Activated effector memory CD4-positive, alpha-beta T cell treated with anti-CD3 and anti-CD28 coated beads, Interleukin-2, amount 50 U/mL, for 16 hours (primary cell): Measurements from ENCODE around the gene DOCK1.
"Not testable (repeated sequence)": the region's sequence is repeated elsewhere in the genome, so short reads cannot be mapped to it uniquely, and the experiment has no call there.

Experiments
- DNase-seq: peaks from one replicate; pipeline ENCODE4 v3.0.0-alpha.2; 2020

The DOCK1 gene

DNA sequence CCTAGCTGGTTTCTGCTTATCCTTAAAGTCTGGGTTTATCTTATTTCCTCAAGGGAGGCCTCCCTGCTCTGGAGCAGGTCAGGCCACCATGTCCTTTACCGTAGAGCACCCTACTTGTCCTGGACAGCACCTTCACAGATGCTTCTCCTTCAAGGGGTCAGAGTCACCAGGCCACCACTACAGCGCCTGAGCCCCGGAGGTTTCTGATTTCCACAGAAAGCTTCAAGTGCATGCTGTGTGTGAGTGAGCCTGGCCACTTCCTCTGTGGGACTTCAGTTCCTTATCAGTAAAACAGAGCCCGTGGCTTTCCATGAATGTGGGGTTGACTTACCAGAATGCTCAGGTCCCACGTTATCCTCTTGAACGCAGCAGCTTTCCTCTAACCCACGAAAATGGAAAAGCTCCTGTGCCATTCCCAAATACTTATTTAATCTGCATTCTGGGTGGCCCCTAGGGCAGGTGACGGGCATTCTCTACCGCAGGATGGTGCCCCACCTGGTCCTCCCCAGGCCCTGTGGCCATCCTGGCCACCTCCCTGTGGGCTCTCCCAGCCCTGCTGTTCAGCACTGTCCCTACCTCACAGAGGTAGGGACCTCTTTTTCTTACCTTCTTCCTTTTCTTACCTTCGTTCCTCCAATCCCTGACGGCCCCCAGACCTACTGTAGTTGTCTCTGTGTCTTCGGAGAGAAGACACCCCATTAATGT, 1.4 kb upstream of the DOCK1 start:
- no peak for DNase-seq

GRCh38 chr10:126904516-126904817, 761 bp upstream of the DOCK1 start:
- DNase-seq = no peak

DNA sequence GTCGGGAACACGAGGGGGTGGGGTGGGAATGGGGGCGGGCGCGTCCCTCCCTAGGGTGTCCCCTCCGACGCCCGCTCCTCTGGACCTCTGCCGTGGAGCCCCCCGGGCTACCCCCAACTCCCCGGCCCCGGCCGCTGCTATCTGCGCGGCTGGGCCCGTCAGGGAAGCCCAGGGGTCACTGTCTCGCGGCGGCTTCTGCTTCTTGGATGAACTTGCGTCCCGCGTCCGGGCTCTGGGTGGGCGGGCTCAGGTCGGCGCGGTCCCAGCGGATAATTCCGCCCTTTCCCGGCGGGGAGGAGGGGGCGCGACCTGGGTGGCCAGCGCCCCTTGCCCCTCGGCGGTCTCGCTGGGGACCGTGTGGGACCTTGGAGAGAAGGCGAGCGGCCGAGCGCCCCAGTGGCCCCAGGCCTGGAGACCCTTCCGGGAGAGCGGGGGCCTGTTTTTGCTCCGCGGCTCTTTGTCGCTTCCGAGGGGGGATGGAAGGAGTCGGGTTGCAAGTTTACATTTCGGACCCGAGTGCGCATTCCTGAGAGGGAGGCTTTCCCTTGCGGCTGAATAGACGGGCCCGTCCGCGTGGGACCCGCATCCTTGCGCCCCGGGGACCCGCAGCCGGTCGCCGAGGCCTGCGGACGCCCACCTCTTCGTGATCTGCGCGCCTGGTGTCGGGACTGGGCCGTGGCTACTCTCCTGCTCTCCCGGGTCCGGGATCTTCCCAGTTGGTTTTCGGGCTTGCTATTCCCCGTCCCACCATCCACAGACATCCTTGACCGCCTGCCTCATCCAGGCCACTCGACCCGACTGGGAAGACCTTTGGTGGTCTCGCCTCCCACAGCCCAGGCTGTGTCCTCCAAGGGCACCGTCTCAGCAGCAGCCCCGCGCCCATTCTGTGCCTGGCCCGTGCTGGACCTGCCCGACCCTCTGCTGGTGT, 812 bp downstream of the DOCK1 start:
- DNase-seq = no peak

DNA sequence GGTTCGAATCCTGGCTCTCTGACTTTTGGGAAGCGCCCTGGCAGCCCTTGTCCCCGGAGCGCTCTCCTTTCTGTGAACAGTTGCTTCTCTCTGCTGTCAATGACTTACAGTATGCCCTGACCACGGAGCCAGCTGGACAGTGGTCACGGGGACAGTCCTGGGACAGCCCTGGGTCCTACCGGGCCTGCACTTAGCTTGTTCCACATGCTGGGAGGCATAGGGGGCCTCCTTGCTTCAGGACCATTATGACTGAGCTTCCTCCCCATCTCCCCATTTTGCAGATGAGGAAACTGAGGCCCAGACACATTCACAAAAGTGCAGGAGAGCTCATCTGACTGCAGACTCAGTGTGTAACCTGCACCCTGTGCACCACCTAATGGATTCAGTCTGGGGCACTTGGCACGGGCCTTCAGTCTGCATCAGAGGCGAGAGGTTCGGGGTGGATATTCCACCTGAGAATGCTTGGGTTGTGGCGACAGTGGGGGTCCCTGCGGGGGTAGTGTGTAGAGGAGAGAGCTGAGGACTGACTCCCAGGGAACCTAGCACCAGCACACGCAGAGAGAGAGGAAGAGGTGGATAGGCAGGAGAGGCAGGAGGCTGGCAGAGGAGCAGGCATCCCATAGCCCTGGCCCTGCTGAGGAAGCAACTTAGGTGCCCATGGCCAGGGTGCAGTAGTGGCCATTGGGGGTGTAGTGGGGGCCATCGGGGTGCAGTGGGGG, 1.6 kb downstream of the DOCK1 start:
- DNase-seq = no peak

DNA sequence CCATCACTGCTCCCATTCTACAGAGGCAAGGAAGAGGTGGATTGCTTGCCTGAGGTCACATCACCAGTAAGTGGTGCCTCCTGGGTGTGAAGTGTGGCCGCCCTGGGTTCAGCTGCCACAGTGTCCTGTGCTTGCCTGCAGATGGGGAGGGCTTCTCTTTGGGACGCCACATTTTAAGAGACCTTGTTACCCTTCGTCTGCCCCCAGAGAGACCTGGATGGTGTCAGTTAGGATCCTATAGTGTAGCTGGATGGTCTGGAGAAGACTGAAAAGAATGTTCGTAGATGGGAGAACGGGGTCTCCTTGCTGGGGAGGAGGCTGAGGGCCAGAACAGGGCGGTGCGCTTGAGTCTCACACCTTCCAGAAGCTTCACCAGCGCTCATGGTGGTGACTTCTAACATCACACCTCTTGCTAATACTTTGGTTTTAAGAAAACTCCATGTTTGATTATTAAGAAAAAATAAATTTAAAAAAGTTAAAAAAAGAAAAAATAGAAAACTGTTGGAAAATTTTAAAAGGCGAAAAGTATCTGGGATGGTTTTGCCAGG, 2.3 kb downstream of the DOCK1 start:
- DNase-seq = no peak

DNA sequence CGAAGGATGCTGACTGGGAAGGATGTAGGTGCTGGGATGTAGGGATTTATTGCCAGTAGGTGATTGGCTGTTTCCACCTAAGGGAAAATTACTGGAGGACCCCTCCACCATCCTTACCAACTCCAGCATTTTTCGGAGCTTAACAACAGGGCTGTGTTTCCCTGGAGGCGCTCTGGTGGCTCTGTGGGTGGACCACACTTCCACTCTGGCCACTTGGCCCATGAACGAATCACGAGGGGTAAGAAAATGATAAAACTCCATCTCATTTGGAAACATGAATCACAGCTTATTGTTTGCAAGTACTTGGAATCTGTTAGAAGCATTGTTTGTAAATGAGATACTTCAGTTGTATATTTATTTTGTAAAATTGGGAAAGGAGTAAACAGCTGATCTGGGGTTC, 3.0 kb downstream of the DOCK1 start:
- no peak for DNase-seq

DNA sequence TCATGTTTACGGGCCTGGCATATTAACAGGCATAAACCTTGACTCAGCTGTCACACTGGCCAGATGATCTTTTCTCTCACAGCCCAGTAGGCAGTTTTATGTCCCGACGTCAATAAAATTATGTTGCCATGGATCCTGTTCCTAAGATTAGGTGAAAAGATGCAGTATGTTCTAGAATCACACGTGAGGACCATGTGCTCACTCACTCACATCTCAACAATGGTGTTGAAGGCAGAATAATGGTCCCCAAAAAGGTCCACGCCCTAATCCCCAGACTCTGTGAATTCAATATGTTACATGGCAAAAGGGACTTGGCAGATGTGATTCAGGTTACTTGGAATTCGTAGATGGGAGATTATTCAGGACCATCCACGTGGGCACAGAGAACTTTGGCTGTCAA, 3.5 kb downstream of the DOCK1 start:
- no peak for DNase-seq

DNA sequence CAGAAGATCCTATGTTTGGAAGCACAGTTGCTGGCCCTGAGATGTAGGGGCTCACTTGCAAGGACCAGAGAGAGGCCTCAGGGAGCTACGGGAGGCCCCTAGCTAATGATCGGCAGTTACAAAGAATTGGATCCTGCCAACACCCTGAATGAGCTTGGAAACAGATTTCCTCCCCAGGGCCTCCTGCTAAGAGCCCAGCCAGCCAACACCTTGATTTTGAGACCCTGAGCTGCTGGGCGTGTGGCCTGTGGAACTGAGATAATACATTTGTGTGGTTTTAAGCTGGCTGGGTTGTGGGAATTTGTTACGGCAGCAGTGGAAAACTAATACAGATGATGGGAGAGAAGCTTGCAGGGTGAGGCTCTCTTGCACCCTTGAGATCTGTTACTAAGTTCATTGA, 3.9 kb downstream of the DOCK1 start:
- no peak for DNase-seq

DNA sequence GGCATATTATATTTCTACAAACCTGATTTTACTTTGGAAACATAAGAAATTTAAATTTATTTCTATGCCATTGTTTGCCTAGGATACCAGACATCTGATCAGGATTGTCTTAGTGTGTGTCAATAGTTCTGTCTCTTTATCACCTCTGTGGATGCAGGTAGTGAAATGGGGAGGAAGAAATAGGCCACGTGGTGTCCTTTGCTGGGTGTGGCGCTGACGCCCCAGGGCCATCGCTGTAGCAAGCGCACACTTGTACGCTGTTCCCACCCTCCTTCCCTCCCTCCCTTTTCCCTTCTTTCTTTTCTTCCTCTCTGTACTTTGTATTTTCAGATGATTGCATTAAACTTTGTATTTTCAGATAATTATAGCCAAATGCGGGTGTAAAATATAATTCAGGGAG, 5.0 kb downstream of the DOCK1 start:
- DNase-seq = no peak

GRCh38 chr10:126910798-126911197, 5.6 kb downstream of the DOCK1 start:
- no peak for DNase-seq

DNA sequence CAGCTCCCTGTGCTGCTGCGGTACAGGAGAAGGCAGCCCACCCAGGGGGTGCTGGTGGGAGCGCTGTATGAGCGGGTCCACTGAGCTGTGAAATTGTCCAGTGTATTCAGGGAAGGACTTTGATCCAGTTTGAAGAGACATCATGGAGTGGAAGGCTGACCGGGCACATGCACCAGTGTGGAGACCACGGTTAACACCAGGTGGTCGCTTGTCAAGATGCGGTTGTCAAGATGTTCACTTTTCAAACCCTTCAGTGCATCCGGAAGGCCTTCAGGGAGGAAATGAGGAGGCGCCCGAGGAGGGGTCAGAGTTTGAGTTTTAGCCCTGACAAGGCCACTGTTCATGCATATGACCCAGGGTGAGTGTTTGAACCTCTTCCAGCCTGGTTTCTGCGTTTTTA, 6.1 kb downstream of the DOCK1 start:
- peak; percentile 49 for DNase-seq

GRCh38 chr10:126913316-126913715, 8.1 kb downstream of the DOCK1 start:
- peak; percentile 44 for DNase-seq

- peak; percentile 16 for DNase-seq
Observed at GRCh38 chr10:126914561-126914960, 9.3 kb downstream of the DOCK1 start.

DNA sequence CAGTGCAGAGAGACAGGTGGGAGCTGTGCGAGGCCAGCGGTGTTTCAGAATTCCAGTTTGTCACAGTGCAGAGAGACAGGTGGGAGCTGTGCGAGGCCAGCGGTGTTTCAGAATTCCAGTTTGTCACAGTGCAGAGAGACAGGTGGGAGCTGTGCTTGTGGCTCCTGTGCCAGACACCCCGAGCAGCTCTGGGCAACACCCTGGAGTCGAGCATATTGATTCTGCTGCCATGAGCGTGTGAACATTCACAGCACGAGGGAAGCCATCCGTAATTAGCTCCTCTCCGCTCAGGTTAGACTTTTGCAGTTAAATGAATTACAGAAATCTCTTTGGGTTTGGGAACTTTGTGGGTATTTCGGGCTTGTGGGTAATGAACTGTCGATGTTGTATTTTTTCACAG, 11.7 kb downstream of the DOCK1 start:
- DNase-seq = not testable (repeated sequence)

- peak; percentile 52 for DNase-seq
Observed at GRCh38 chr10:126917375-126917774, 12.1 kb downstream of the DOCK1 start.

DNA sequence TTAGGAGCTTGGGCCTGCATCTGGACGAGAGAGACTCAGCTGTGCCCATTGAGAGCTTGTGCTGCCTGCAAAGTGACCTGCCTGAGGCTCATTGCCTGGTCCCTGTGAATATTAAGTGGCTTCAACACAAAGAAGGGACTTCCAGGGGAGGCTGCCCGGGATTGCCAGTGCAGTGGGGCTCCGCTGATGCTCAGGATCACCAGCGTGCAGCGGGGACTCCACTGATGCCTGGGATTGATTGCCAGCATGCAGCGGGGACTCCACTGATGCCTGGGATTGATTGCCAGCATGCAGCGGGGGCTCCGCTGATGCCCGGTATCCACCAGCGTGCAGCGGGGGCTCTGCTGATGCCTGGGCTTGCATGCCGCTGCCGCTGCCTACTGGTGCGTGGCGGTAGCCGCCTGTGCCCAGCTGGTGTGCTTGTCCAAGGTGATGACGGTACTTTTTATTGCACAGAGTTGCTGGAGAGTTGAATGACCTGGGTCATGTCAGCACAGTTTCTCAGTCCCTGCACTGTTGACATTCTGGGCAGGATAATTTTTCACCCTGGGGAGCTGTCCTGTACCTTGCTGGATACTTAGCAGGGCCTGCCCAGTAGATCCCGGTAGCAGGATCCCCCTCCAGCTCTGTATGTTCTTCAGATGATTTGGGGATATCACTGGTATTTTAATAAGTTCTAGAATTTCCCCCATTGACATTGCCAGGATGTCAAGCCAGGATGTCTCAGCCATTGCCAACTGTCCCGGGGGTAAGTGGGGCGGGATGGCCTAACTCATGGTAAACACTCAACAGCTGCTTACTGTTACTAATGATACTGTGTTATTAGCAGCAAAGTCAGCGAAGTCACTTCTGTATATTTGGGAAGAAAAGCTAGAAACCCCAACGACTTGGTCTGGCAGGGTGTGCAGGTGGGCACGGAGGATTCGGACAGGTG, 13.0 kb downstream of the DOCK1 start:
- peak; percentile 25 for DNase-seq

DNA sequence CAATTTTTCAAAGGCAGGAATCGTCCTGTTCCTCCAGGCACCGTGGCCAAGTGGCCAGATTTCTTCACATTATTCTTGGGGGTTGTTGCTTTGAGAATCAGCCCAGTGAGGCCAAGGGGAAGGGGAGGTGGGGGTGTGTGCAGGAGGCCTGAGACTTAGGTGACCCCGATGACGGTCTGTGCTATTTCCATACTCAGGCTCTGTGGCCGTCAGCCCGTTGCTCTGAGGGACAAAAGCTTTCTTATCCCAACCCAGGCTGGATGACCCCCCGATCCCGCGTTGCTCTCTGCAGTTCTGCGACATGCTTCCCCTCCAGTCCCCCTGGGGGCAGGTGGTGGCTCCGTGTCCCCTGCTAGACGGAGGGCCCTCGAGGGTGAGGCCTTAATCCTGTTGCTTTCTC, 14.2 kb downstream of the DOCK1 start:
- DNase-seq = no peak

- DNase-seq = no peak
Observed at GRCh38 chr10:126921162-126921561, 15.9 kb downstream of the DOCK1 start.

DNA sequence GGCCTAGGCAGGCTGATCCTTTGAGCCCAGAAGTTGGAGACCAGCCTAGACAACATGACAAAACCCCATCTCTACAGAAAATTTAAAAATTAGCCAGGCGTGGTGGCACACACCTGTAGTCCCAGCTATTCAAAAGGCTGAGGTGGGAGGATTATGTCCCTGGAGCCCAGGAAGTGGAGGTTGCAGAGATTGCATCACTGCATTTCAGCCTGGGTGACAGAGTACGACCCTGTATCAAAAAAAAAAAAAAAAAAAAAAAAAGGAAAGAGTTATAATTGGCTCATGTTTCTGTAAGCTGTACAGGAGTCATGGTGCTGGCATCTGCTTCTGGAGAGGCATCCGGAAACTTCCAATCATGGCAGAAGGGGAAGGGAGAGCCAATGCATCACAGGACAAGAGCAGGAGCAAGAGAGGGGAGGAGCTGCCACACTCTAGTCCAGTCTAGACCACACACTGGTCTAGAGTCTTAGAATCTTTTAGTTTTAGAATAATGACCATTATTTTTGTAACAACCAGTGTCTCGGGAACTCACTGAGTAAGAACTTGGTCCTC, 16.8 kb downstream of the DOCK1 start:
- no peak for DNase-seq

GRCh38 chr10:126924180-126924914, 19.1 kb downstream of the DOCK1 start:
- no peak for DNase-seq

- DNase-seq = no peak
Observed at GRCh38 chr10:126924915-126925300, 19.7 kb downstream of the DOCK1 start.
